ENCODE measurements around the gene CDH15. TPM values are rescaled to one million over a fixed set of nuclear protein-coding genes. Genes with fewer than 3 reads are reported as not detected.

Gene CDH15
- total RNA-seq, 1 experiment from 2014 or later: 0.46 TPM

GRCh38 chr16:89160977-89161701, 10.4 kb upstream of the CDH15 start:
- Mint-ChIP-seq H3K4me3 (no peak overlapping the region), H3K36me3 (peaks cover 6% of the 10 kb centered on the region; the same call in 1 of the 2 replicates), H3K27ac (no peak overlapping the region), H3K9me3 (peaks cover 17% of the 10 kb centered on the region), H3K27me3 (ENCODE audit: low read depth) (peaks cover 5% of the 10 kb centered on the region), H3K4me1 (no peaks in the 10 kb centered on the region)
- ChIA-PET CTCF (interaction anchor here (1.5 kb wide), 1 partner anchor 424 kb away, joined by 4 read pairs; no protein-coding TSS in a partner anchor), POLR2A (no interaction called here)
- DNase-seq (ENCODE audit: low spot score) (no peak), ATAC-seq (no peak)
- no peak for TF ChIP-seq SP1 (CRISPR knock-in tag; conservative IDR thresholded peaks at IDR 0.05)
- TF ChIP-seq MXD4 (CRISPR knock-in tag; IDR thresholded peaks at IDR 0.05; ENCODE audit: borderline replicate concordance): no peak
- no peak for TF ChIP-seq CREB1 (CRISPR knock-in tag; IDR thresholded peaks at IDR 0.05)
- no peak for TF ChIP-seq SMAD3 (CRISPR knock-in tag; IDR thresholded peaks at IDR 0.05; ENCODE audit: borderline replicate concordance)
- no peak for TF ChIP-seq E2F4 (CRISPR knock-in tag; IDR thresholded peaks at IDR 0.05; ENCODE audit: borderline replicate concordance, low read depth)
- TF ChIP-seq ZNF423 (CRISPR knock-in tag; IDR thresholded peaks at IDR 0.05): no peak

- no peak overlapping the region for H3K4me3 Mint-ChIP-seq
- no peak for ATAC-seq
- DNase-seq (ENCODE audit: low spot score): no peak
- ChIA-PET CTCF (interaction anchor here (1.5 kb wide), 1 partner anchor 424 kb away, joined by 4 read pairs; no protein-coding TSS in a partner anchor), POLR2A (no interaction called here)
- H3K27me3 Mint-ChIP-seq (ENCODE audit: low read depth): peaks cover 5% of the 10 kb centered on the region
- no peak for TF ChIP-seq NFATC4 (CRISPR knock-in tag; IDR thresholded peaks at IDR 0.05)
- TF ChIP-seq USF2 (CRISPR knock-in tag; IDR thresholded peaks at IDR 0.05): no peak
- no peak for TF ChIP-seq ZNF671 (CRISPR knock-in tag; IDR thresholded peaks at IDR 0.05)
- no peak for TF ChIP-seq ESRRA (CRISPR knock-in tag; IDR thresholded peaks at IDR 0.05; ENCODE audit: borderline replicate concordance)
- no peak for TF ChIP-seq ZNF396 (CRISPR knock-in tag; IDR thresholded peaks at IDR 0.05; ENCODE audit: borderline replicate concordance)
- no peak for TF ChIP-seq ZNF425 (CRISPR knock-in tag; conservative IDR thresholded peaks at IDR 0.05)
- no peak for TF ChIP-seq FOXJ3 (CRISPR knock-in tag; IDR thresholded peaks at IDR 0.05; ENCODE audit: borderline replicate concordance)
- no peak for TF ChIP-seq JUN (CRISPR knock-in tag; IDR thresholded peaks at IDR 0.05)
- TF ChIP-seq MAX (CRISPR knock-in tag; IDR thresholded peaks at IDR 0.05): no peak
- TF ChIP-seq MLX (CRISPR knock-in tag; IDR thresholded peaks at IDR 0.05): no peak
- TF ChIP-seq E2F1 (CRISPR knock-in tag; IDR thresholded peaks at IDR 0.05): no peak
- TF ChIP-seq SMAD4 (CRISPR knock-in tag; IDR thresholded peaks at IDR 0.05): no peak
- TF ChIP-seq MYBL2 (CRISPR knock-in tag; IDR thresholded peaks at IDR 0.05): no peak
- TF ChIP-seq PRRX2 (CRISPR knock-in tag; IDR thresholded peaks at IDR 0.05): no peak
- no peak for TF ChIP-seq ATF1 (CRISPR knock-in tag; IDR thresholded peaks at IDR 0.05)
- TF ChIP-seq HMGXB4 (CRISPR knock-in tag; IDR thresholded peaks at IDR 0.05): no peak
- no peak overlapping the region; the same call in 1 of the 2 replicates for H3K27ac Mint-ChIP-seq
- peaks cover 17% of the 10 kb centered on the region for H3K9me3 Mint-ChIP-seq
- peaks cover 6% of the 10 kb centered on the region; the same call in 1 of the 2 replicates for H3K36me3 Mint-ChIP-seq
- H3K4me1 Mint-ChIP-seq: no peaks in the 10 kb centered on the region
Observed at GRCh38 chr16:89161763-89162713, 9.5 kb upstream of the CDH15 start.

Measured in WTC11 (cell line).